AG04449 (cell line): ENCODE results near the gene TEX54.
"Not testable (repeated sequence)": the region's sequence is repeated elsewhere in the genome, so short reads cannot be mapped to it uniquely, and the experiment has no call there.

Experiments
- CTCF ChIA-PET: fragments of 350-600 bp; formaldehyde crosslinking; extraction: SDS; loops from one replicate; lab custom pipeline; 2021; ENCODE audit warnings: antibody characterized with exemption; lab: Yijun Ruan, JAX
- POLR2A ChIA-PET: fragments of 400-600, 350-600 bp; formaldehyde crosslinking; extraction: SDS; loops from one replicate; lab custom pipeline; 2020; ENCODE audit warnings: antibody characterized with exemption, inconsistent platforms; lab: Yijun Ruan, JAX
- DNase-seq: peaks from one replicate; pipeline ENCODE4 v3.0.0-alpha.2; 2010; ENCODE audit warnings: low read depth, low spot score
- H3K4me3 ChIP-seq: 2 replicates; pipeline ENCODE4 v1.5.1; 2011; ENCODE audit warnings: low read depth, mild to moderate bottlenecking, control low read depth, low read length
- TF ChIP-seq, protein P1 (sequence below): IDR thresholded peaks from one replicate; pipeline ENCODE4 v1.5.1; 2011; ENCODE audit warnings: mild to moderate bottlenecking, moderate library complexity, low read length, control low read depth, inconsistent platforms; ENCODE audit not compliant: insufficient read depth; ENCODE audit errors: missing control alignments

The TEX54 gene

DNA sequence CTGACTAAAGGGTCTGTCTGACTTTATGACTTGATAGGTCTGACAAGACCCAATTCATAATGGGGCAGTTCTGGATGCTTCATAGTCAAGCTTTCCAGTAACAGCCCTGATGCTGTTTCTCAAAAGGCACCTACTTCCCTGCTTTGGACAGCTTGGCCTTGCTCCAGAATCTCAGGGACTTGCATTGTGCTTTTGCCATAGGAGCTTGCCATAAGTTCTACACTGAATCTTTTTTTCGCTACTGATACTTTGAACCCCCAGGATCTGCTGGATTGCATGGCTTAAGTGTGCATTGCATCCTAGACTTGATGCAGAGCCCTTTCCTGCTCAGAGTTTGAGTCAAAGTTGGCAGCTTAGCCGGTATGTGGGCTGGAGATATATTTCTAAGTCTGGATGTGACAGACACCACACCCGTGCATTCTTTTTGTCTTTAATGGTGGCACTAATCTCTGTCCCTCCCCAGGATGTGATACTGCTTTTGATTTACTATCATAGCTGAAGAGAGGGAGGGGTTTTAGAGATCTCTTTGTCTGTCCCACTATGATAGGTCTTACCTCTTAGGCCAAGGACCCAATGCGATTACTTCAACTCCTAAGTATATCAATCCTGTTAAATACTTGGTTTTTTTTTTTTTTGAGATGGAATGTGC is 31.2 kb upstream of the TEX54 start:
- DNase-seq = no peak
- H3K4me3 ChIP-seq = no peak overlapping the region
- POLR2A ChIA-PET = interaction anchor here (0.6 to 2.3 kb wide), 3 partner anchors 9 to 22 kb away, joined by 3 to 9 read pairs (median 3); no protein-coding TSS in a partner anchor
- CTCF ChIA-PET = interaction anchor here (0.9 to 5.8 kb wide), 14 partner anchors 8 to 439 kb away, joined by 3 to 70 read pairs (median 4); partner anchors contain the start of genes SLC3A2 and TMEM179B
- TF ChIP-seq, protein P1, sequence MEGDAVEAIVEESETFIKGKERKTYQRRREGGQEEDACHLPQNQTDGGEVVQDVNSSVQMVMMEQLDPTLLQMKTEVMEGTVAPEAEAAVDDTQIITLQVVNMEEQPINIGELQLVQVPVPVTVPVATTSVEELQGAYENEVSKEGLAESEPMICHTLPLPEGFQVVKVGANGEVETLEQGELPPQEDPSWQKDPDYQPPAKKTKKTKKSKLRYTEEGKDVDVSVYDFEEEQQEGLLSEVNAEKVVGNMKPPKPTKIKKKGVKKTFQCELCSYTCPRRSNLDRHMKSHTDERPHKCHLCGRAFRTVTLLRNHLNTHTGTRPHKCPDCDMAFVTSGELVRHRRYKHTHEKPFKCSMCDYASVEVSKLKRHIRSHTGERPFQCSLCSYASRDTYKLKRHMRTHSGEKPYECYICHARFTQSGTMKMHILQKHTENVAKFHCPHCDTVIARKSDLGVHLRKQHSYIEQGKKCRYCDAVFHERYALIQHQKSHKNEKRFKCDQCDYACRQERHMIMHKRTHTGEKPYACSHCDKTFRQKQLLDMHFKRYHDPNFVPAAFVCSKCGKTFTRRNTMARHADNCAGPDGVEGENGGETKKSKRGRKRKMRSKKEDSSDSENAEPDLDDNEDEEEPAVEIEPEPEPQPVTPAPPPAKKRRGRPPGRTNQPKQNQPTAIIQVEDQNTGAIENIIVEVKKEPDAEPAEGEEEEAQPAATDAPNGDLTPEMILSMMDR = no peak

DNA sequence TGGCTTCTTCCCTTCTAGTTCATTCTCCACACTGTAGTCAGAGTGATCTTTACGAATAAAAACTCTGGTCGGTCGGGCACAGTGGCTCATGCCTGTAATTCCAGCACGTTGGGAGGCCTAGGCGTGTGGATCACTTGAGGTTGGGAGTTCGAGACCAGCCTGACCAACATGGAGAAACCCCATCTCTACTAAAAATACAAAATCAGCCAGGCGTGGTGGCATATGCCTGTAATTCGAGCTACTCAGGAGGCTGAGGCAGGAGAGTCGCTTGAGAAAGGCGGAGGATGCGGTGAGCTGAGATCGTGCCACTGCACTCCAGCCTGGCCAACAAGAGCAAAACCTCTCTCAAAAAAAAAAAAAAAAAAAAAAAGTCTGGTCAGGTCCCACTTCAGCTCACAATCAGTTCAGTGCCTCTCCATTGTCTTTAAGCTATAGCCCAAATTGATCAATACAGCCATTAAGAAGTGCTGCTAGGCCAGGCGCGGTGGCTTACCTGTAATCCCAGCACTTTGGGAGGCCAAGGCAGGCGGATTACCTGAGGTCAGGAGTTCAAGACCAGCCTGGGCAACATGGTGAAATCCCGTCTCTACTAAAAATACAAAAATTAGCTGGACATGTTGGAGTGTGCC is 29.0 kb upstream of the TEX54 start:
- H3K4me3 ChIP-seq, DNase-seq: not testable (repeated sequence)
- CTCF ChIA-PET = interaction anchor here (0.6 to 5.8 kb wide), 9 partner anchors 12 to 181 kb away, joined by 3 to 70 read pairs (median 5); partner anchors contain the start of genes TEX54 and TMEM179B
- POLR2A ChIA-PET = interaction anchor here (0.7 to 1.5 kb wide), 3 partner anchors 21 to 134 kb away, joined by 3 to 7 read pairs (median 3); partner anchors contain the start of genes HNRNPUL2 and TMEM179B

DNA sequence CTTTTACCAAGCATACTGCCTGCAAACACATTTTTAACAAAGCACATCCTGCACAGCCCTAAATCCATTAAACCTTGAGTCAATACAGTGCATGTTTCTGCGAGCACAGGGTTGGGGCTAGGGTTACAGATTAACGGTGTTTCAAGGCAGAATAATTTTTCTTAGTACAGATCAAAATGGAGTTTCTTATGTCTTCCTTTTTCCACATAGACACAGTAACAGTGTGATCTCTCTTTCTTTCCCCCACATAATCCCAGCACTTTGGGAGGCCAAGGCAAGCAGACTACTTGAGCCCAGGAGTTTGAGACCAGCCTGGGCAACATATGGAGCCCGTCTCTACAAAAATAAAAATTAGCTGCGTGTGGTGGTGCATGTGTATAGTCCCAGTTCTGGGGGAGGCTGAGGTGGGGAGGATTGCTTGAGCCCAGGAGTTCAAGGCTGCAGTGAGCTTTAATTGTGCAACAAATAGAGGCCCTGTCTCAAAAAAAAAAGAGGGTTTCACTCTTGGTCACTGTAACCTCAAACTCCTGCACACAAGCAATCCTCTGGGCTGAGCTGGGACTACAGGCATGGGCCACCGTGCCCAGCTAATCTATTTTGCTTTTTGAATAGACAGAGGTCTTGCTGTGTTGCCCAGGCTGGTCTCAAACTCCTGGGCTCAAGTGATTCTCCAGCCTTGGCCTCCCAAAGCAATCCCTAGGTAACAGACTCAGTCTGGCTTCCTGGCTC is 28.4 kb upstream of the TEX54 start:
- ChIA-PET POLR2A (interaction anchor here (0.7 to 1.5 kb wide), 2 partner anchors 20 to 134 kb away, joined by 3 to 7 read pairs; partner anchors contain the start of gene HNRNPUL2), CTCF (interaction anchor here (0.6 to 5.8 kb wide), 9 partner anchors 13 to 180 kb away, joined by 3 to 70 read pairs (median 5); partner anchors contain the start of genes TEX54 and TMEM179B)
- TF ChIP-seq, protein P1 = no peak
- no peak overlapping the region for H3K4me3 ChIP-seq
- no peak for DNase-seq

DNA sequence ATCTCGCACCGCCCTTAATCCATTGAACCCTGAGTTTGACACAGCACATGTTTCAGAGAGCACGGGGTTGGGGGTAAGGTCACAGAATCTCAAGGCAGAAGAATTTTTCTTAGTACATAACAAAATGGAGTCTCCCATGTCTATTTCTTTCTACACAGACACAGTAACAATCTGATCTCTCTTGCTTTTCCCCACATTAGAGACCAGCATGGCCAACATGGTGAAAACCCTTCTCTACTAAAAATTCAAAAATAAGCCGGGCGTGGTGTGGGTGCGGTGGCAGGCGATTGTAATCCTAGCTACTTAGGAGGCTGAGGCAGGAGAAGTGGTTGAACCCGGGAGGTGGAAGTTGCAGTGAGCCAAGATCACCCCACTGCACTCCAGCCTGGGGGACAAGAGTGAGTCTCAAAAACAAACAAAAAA is 26.7 kb upstream of the TEX54 start:
- CTCF ChIA-PET, H3K4me3 ChIP-seq, POLR2A ChIA-PET, DNase-seq: not testable (repeated sequence)

DNA sequence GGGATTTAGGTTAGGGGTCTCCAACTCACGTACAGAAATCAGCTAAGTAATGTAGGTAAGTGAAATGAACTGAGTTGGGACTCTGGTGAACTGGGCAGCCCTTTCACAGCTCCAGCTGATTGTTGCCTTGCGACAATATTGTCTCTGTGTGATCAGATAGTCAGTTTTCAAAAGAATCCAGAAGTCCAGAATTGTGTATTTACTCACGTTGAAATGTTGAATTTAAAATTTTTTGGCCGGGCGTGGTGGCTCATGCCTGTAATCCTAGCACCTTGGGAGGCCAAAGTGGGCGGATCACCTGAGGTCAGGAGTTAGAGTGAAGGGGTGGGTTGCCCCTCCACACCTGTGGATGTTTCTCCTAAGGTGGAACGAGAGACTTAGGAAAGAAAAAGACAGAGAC is 25.6 kb upstream of the TEX54 start:
- ChIA-PET POLR2A (interaction anchor here (0.6 to 0.7 kb wide), 3 partner anchors 17 to 71 kb away, joined by 4 to 5 read pairs (median 4); no protein-coding TSS in a partner anchor), CTCF (interaction anchor here (0.9 to 1.2 kb wide), 5 partner anchors 8 to 72 kb away, joined by 3 to 10 read pairs (median 3); partner anchors contain the start of gene TMEM179B)
- TF ChIP-seq, protein P1 = no peak
- H3K4me3 ChIP-seq = no peak overlapping the region
- no peak for DNase-seq

DNA sequence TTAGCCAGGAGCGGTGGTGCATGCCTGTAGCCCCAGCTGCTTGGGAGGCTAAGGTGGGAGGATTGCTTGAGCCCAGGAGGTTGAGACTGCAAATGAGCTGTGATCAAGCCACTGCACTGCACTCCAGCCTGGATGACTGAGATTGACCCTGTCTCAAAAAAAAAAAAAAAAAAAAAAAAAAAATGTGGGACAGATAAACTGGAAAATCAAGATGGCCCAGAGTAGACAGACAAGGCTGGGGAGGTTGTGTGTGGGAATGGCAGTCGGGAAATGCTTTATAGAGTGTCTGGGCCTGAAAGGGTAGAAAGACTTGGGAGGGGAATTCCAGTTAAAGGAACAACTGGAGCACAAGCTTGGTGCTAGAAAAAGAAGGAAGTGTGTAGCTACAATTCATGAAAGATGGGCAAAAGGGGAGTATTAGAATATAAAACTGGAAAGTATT is 24.9 kb upstream of the TEX54 start:
- H3K4me3 ChIP-seq = no peak overlapping the region
- CTCF ChIA-PET = interaction anchor here (0.9 to 1.2 kb wide), 5 partner anchors 9 to 71 kb away, joined by 3 to 10 read pairs (median 3); partner anchors contain the start of gene TMEM179B

More for the DNA sequence above, 24.9 kb upstream of the TEX54 start:
- TF ChIP-seq, protein P1 = no peak
- POLR2A ChIA-PET = interaction anchor here (0.6 to 0.7 kb wide), 3 partner anchors 16 to 70 kb away, joined by 4 to 5 read pairs (median 4); no protein-coding TSS in a partner anchor
- no peak for DNase-seq
